Stimulated activated CD4-positive, alpha-beta T cell treated with anti-CD3 and anti-CD28 coated beads, Interleukin-1b, Interleukin-23, amount 100 ng/mL, for 24 hours (primary cell): ENCODE results near the gene PEA15.

Experiments
- DNase-seq, 4 experiments: peaks; one replicate each; pipeline ENCODE4 v3.0.0-alpha.2; 2020; ENCODE audit warnings: low read depth in 4 of 4, low spot score in 1 of 4

PEA15 gene

GRCh38 chr1:160207771-160208556, 2.8 kb downstream of the PEA15 start:
- DNase-seq: no peak

DNA sequence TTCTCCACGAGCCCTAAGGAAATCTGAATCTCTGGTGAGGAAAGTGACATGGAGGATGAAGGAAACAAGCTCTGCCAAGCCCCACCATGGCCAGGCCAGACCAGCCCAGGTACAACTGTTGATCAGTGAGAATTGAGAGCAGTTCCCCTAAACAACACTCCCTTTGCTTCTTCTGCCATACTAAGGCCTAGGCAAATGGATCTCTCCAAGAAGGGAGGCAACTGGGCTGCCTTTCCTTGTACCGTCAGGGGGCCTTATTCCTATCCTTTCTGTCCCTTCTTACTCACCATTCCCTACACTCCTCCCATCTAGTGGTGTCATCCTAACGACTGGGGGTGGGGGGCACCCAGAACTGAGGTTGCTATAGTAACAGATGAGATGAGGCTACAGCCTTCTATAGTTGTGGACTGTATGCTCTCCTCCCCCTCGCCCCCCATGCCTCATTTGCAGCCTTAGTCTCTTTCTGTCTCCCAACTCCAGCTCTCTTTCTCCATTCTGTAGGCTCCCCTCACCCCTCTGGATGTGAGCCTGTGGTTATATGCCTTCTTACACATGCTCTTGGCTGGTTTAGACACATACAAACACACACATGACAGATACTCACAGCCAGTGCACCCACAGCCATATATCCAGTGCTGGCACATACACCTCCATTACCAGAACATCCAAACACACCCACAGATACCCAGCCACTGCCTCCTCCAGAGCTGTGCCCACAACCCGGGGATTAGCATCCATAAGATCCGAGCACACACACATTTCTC, 3.6 kb downstream of the PEA15 start:
- no peak for DNase-seq

GRCh38 chr1:160209321-160210046, 4.3 kb downstream of the PEA15 start:
- no peak for DNase-seq

DNA sequence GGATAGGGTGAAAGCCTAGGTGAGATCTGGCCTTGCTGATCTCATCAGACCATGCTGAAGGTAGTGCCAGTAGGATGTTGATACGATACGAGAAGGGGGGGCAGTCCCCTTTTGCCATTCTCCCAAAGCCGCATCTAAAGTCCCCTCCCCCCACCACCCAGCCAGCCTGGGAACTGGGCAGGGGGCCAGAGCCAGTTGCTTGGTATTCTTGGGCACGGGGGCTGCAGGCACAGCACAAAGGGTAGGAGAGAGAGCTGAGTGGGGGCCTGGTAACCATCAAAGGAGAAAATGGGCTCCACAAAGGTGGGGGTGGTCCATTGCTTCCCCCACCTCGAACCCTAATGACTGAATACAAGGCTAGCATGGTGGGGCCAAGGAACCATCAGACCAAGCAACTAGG, 5.4 kb downstream of the PEA15 start:
- DNase-seq: no peak

GRCh38 chr1:160211046-160211790, 6.0 kb downstream of the PEA15 start:
- no peak for DNase-seq

DNA sequence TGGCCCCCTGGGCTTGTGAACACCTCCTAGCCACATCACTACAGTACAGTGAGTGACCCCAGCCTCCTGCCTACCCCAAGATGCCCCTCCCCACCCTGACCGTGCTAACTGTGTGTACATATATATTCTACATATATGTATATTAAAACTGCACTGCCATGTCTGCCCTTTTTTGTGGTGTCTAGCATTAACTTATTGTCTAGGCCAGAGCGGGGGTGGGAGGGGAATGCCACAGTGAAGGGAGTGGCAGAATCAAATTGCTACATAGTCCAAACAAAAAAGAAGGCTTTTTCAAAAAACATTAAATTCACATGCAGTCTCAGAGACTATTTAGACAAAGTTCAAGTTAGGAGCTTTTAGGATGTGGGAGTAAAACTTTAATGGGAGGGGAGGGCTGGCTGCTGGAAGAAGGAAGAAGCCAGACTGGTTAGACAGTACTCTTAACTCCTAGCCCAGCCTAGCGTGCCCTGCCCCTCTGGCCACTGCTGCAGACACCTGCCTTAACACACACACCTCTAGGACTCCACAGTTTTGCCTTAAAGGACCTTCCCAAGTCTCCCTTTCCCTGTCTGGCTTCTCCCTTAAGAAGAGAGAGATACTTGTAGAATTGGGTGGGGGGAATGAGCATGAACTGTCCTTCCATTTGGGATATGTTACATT, 9.4 kb downstream of the PEA15 start:
- DNase-seq: no peak

GRCh38 chr1:160216301-160216700, 11.1 kb downstream of the PEA15 start:
- no peak for DNase-seq

- no peak for DNase-seq
Observed at GRCh38 chr1:160217481-160218051, 12.4 kb downstream of the PEA15 start.

GRCh38 chr1:160219062-160219929, 14.1 kb downstream of the PEA15 start:
- no peak for DNase-seq

DNA sequence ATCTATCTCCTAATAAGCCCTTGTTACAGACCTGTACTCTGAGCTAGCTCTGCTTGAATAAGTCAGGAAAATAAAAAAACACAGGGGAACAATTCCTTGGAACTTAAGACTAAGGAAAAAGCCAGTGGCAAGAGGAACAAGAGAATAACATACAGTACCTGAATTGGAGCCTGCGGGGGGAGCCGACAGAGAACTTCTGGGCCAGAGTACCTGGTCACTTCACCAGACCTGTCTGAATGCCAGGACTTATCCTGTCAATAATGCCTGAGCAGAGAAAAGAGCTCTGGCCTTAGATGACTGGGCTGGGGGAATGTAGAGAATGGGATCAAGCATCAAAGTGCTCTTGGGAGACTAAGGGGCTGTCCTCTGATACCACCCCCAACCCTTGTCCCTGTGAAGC, 15.1 kb downstream of the PEA15 start:
- DNase-seq: no peak

DNA sequence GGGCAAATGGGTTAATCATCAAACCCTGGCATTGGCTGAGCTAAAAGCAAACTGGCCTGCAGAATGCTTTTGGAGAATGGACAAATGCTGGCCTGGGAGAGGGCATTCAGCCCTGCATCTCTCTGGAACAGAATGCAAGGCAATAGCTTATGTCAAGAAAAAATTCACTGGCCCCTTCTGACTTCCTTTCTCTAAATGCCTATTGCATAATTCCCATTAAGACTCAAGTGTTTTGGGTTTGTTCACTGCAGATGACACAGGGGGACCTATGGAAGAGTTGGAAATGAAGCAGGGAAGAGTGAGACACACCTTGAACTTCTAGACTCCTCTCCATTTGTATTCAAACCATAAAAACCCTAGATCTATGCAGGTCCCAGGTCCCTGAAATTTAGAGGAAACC, 15.9 kb downstream of the PEA15 start:
- DNase-seq: no peak

DNA sequence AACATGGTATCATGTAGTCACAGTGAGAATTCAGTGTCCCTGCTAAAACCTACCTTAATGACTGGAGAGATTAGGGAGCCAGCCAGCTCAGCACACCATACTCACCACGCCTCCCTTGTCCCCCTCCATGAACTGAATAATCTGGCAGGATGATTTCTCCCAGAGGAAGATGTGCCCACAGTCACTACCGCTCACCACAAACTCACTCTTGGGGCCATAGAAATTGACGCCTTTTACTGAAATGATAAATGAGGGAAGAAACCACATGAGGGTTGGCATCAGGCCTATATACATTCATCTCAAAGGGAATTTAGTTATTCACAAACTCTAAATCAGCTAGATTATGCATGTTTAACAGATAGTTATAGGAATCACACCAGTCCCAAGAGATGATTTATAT, 17.4 kb downstream of the PEA15 start:
- DNase-seq: no peak

DNA sequence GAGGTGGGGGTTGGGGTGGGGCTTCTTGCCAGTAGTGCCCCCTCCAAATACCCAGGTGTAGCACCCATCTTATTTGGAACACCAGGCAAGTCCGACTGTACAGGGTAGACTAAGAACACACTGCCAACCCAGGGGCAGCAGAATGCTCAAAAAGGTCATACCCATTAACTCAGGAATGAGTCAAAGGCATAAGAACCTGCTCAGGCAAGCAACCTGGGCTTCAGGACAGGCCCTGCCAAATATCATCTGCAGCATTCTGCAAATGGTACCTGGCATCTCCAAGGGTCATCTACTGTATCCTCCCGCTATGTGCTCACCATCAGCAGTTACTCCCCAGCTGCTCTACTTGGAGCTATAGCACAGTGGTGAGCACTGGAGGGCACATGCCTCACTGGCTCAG, 19.4 kb downstream of the PEA15 start:
- no peak for DNase-seq

- DNase-seq: no peak
Observed at GRCh38 chr1:160225345-160225744, 20.2 kb downstream of the PEA15 start.

DNA sequence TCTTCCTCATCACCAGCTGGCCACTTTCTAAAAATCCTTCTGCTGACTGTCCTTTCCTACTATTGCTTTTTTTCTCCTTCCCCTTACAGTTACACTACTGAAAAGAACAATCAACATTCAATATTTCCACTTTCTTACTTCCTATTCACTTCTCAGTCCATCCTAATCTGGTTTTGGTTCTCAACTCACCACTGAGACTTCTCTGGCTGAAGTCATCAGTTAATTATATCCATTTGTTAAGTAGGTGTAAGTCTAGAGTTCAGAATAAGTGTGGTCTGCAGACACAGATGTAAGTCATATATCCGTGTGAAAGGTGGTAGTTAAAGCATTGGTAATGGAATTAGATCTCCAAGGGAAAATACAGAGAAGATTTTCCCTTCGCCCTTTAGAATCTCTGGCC, 21.4 kb downstream of the PEA15 start:
- no peak for DNase-seq

- DNase-seq: no peak
Observed at GRCh38 chr1:160227034-160227433, 21.9 kb downstream of the PEA15 start.

DNA sequence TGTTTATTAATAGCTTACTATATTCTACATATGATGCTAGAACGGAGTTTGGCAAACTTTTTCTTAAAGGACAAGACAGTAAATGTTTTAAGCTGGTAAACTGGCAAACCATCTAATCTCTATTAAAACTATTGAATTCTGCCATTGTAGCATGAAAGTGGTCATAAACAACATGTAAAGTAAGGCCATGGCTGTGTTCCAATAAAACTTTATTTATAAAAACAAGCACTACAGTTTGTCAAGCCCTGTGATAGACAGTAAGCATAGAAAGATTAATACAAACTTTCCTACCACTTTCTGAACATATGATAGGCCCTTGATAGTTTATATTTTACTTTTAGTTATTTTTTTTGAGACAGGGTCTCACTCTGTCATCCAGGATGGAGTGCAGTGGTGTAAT, 22.4 kb downstream of the PEA15 start:
- no peak for DNase-seq

GRCh38 chr1:160228431-160228830, 23.2 kb downstream of the PEA15 start:
- DNase-seq: no peak

DNA sequence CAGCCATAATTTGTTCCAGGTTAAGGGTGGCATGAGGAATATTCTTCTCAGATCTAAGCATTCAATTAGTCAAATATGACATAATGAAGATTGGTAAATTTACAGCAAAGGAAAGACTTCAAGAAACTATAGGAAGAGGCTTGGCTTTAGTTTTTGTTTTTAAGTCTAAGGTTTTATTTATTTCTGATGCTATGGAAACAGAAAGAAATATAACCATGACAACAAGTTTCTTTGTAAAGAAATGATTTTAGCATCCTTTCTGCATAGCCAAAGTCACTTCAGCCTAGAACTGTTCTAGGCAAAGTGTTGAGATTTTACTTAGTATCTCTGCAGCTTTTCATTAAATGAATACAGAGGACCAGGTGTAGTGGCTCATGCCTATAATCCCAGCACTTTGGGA, 27.7 kb downstream of the PEA15 start:
- DNase-seq: no peak
